ENCODE results near the gene BOD1.

- TF ChIP-seq CTCF (IDR thresholded peaks at IDR 0.05), result no peak
- TF ChIP-seq POLR2A (IDR thresholded peaks at IDR 0.05), result no peak
These were observed 39.3 kb downstream of the BOD1 start for GRCh38 chr5:173577166-173577565.

Data from gastroesophageal sphincter (tissue), 3 donors.